ENCODE measurements around the gene LRRC41. TPM values are rescaled to one million over a fixed set of nuclear protein-coding genes. Genes with fewer than 3 reads are reported as not detected.

The LRRC41 gene
- total RNA-seq, 2 experiments from 2014 or later, result 23.0 to 24.3 TPM

- H3K9me3 ChIP-seq (ENCODE audit: control insufficient read depth in 1 of 2, insufficient read depth in 1 of 2, low read length in 2 of 2), result no peaks in the 10 kb centered on the region
- H3K27ac Mint-ChIP-seq, result peak overlapping the region; percentile 36
- H3K27me3 Mint-ChIP-seq, result no peaks in the 10 kb centered on the region
- H3K4me1 ChIP-seq (ENCODE audit: insufficient read depth, low read length), result peaks cover 21% of the 10 kb centered on the region
- no peak for TF ChIP-seq CTCF (IDR thresholded peaks at IDR 0.05)
- no peaks in the 10 kb centered on the region for H3K36me3 ChIP-seq (ENCODE audit: insufficient read depth, low read length)
- intact Hi-C loops (cut with DNase I, micrococcal nuclease), result loop anchor here in 1 of 2 experiments (5.0 kb wide), 1 partner anchor 469 kb away; the partner anchor contains the start of gene EFCAB14
- H3K4me3 ChIP-seq (ENCODE audit: low read length), result peak overlapping the region; percentile 69
- ChIA-PET CTCF (no interaction called here), POLR2A (no interaction called here)
- H3K4me1 Mint-ChIP-seq (ENCODE audit: low read depth), result peaks cover 26% of the 10 kb centered on the region
- H3K27me3 ChIP-seq (ENCODE audit: control insufficient read depth in 1 of 2, insufficient read depth in 2 of 2, low read length in 2 of 2), result no peaks in the 10 kb centered on the region
- H3K36me3 Mint-ChIP-seq (ENCODE audit: low read depth), result no peaks in the 10 kb centered on the region
- peak overlapping the region; percentile 87 for H3K4me3 Mint-ChIP-seq
- ATAC-seq (ENCODE audit: poor library complexity), result no peak
- no peak overlapping the region for H3K27ac ChIP-seq (ENCODE audit: low read depth in 1 of 2, low read length in 2 of 2)
- peak in 3 of 14 experiments; percentile 10 to 51 (median 23) for DNase-seq
- no peaks in the 10 kb centered on the region for H3K9me3 Mint-ChIP-seq
These were observed 55.1 kb downstream of the LRRC41 start for GRCh38 chr1:46248122-46248920.

- Histone ChIP-seq H3K36me3 (ENCODE audit: insufficient read depth, low read length) (no peaks in the 10 kb centered on the region), H3K9me3 (ENCODE audit: control insufficient read depth in 1 of 2, insufficient read depth in 1 of 2, low read length in 2 of 2) (no peaks in the 10 kb centered on the region), H3K27me3 (ENCODE audit: control insufficient read depth in 1 of 2, insufficient read depth in 2 of 2, low read length in 2 of 2) (no peaks in the 10 kb centered on the region), H3K4me1 (ENCODE audit: insufficient read depth, low read length) (peaks cover 21% of the 10 kb centered on the region), H3K27ac (ENCODE audit: low read depth in 1 of 2, low read length in 2 of 2) (no peak within 1 kb of the TSS), H3K4me3 (ENCODE audit: low read length) (peak within 1 kb of the TSS; percentile 83)
- ATAC-seq (ENCODE audit: poor library complexity) (peak; percentile 96), DNase-seq (peak; percentile 92 to 99 (median 94))
- TF ChIP-seq CTCF (IDR thresholded peaks at IDR 0.05), result no peak
- POLR2A ChIA-PET, result interaction anchor here (0.6 to 3.7 kb wide), 10 partner anchors 27 to 724 kb away, joined by 3 to 42 read pairs (median 3); partner anchors contain the start of genes LRRC41, NSUN4 and UQCRH
- Mint-ChIP-seq H3K36me3 (ENCODE audit: low read depth) (no peaks in the 10 kb centered on the region), H3K27ac (peak within 1 kb of the TSS; percentile 36), H3K9me3 (no peaks in the 10 kb centered on the region), H3K27me3 (no peaks in the 10 kb centered on the region), H3K4me3 (peak within 1 kb of the TSS; percentile 89), H3K4me1 (ENCODE audit: low read depth) (peaks cover 26% of the 10 kb centered on the region)
- CTCF ChIA-PET, result interaction anchor here (0.9 to 1.4 kb wide), 3 partner anchors 91 to 101 kb away, joined by 3 to 9 read pairs (median 4); partner anchors contain the start of gene NSUN4
- intact Hi-C loops (cut with DNase I, micrococcal nuclease), result loop anchor here (1.0 to 5.0 kb wide), 6 partner anchors 55 to 663 kb away; partner anchors contain the start of genes LRRC41 (in 2 of the 2), NSUN4 (in 2 of the 2), UQCRH (in 2 of the 2) and EFCAB14 (in 1 of the 2)
These were observed 55.8 kb downstream of the LRRC41 start, which contains the start of gene RAD54L for GRCh38 chr1:46247436-46248121. Gene RAD54L, plus strand, starts transcription at chr1:46247763. Its CDS starts 643 bp downstream, at chr1:46248406.

Measured in CD4-positive, alpha-beta T cell (primary cell).